Activated CD8-positive, alpha-beta memory T cell treated with anti-CD3 and anti-CD28 coated beads for 48 hours (primary cell): Measurements from ENCODE around the gene AGPAT4.
"Not testable (repeated sequence)": the region's sequence is repeated elsewhere in the genome, so short reads cannot be mapped to it uniquely, and the experiment has no call there.

ENCODE experiments used
- DNase-seq, 3 experiments: peaks; one replicate each; pipeline ENCODE4 v3.0.0-alpha.2; 2020; ENCODE audit warnings: low read depth in 2 of 3, low spot score in 2 of 3

The AGPAT4 gene

DNA sequence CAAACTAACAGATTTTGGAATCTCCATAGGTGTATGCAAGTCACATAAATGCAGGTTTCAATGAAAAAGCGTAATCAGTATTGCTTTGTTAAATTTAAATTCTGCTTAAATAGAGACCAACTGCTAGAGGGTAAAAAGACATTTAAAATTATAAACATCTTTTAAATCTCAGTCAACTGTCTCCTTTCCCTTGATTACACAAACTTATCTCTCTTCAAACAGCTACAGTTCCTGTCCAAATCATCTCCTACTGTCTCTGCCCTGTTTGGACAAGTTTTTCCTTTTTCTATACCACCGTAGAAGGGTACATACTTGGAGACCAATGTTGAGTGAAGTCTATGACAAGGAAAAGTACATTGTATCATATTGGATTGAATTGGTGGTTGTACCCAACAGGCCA, 43.5 kb downstream of the AGPAT4 start:
- no peak for DNase-seq

DNA sequence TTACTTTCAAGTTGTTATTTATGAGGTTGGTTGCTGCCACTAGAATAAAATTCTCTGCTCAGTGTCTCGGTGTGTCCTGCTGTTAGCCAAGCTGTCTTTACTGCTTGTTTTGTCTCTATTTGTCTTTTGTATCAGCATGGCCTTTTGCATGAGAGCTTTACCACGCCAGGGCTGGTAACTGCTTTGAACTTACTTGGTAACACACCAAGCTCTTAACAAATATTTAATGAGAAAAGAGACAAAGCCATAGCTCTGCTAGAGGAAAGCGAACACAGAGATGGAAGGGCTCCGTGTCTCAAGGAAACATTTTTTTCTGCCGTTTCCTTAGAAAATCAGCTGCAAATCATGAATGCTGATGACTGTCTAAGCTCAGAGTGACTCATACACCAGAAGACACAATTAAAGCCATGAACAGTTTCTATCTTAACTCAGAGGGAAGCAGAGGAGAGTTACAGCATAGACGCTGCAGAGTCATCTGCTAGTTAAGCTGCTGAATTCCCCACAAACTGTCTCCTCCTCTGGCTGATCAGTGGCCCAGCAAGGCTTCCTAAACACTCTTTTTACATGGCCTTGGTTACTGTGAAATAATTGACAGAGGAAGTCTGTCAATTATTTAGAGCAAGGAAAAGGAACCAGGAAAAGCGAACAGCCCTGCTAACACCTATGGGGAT, 44.8 kb downstream of the AGPAT4 start:
- no peak for DNase-seq

- no peak for DNase-seq
Measured at GRCh38 chr6:161228096-161228495, 45.8 kb downstream of the AGPAT4 start.

GRCh38 chr6:161227004-161227960, 46.6 kb downstream of the AGPAT4 start:
- DNase-seq, result no peak

DNA sequence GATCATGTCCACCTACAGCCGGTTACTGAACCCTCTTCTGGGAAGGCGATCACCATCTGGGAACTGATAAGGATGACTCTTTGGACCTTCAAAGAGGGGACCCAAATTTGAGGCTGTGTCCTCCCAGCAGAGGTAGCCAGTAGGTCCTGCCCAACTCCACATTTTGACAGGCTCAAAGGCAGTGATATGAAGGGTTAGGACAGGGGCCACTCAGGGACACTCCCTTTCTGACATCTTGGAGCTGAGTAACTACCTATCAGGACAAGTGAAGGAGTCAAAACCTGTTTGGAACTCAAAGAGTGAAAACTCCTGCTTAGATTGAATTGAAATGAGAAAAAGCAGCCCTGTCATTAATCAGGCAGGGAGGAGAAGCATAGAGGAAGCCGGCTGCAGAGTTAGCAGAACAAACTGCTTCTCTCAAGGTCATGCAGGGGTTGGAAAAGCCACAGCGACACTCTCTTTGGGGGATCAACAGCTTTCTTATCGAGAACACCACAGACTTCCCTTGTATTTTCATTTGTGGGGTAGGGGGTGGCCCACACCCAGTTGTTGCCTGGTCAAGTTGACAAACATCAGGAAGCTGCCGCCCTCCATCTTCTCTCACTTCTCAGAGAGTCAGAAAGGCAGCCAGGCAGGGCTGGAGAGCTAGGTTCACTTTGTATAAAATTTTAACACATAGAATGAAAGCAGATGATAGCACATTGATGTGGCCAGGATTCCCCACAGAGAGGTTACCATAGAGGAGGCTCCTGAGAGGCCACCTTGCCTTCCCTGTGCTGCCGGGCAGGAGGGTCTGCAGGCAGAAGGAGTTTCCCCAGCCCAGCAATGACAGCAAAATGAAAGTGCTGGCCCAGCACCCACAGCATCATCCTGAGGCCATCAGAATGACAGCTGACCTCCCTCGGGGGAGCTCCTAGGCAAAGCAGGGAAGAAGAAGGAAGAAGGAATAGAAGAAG, 47.6 kb downstream of the AGPAT4 start:
- DNase-seq, result no peak

DNA sequence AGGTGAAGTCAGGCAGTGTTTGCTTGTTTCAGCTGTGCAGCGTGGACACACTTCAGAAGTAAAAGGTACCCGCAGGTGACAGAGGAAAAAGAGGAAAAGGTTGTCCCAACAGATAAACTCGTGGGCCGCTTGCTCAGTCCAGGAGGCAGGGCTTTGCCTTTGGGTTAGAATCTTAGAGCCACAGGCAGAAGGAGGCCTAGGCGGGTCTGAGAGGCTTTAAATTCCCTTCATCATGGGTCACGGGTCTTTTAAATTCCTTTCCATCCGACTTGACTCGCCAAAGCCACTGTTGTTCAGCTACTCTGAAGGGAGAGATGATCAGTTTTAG, 48.2 kb downstream of the AGPAT4 start:
- DNase-seq, result no peak

GRCh38 chr6:161224951-161225680, 48.7 kb downstream of the AGPAT4 start:
- not testable (repeated sequence) for DNase-seq

DNA sequence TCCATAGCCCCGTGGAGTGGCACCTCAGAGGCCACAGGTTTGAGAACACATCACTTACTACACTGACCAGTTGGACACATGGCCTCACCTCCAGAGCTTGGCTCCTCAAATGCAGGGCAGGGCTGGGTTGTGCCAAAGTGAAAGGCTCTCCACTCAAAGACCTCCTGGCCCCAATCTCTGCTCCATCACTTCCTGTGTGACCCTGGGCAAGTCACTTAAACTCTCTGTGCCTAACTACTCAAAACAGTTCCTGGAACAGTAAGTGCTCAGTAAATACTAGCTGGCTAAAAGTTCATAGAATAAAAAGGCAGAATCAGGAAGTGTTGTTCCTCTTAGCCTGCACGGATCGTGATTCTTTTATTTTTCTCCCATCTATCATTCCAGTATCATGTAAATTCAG, 50.2 kb downstream of the AGPAT4 start:
- DNase-seq, result no peak

- DNase-seq, result no peak
Measured at GRCh38 chr6:161222706-161223234, 51.1 kb downstream of the AGPAT4 start.

- DNase-seq, result no peak
Measured at GRCh38 chr6:161220346-161220745, 53.5 kb downstream of the AGPAT4 start.

- DNase-seq, result no peak
Measured at GRCh38 chr6:161219680-161220079, 54.2 kb downstream of the AGPAT4 start.

GRCh38 chr6:161218222-161218621, 55.6 kb downstream of the AGPAT4 start:
- no peak for DNase-seq

DNA sequence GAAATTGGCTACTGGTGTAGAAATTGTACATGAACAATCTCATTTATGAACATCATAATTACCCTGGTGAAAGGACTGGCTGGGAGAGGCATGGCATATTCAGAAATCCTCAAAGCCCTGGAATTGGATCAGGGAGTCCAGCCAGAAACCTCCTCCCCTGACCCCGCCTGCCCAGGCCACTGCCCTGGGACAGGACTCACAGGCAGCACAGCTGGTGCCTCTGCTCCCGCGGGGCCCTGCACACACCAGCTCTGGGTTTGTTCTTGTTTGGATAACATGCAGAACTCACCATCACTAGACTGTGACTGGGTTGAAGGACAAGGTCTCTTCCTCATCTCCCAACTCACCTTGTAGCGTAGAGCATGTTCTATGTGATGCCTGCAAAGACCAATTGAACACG, 56.2 kb downstream of the AGPAT4 start:
- no peak for DNase-seq

GRCh38 chr6:161216616-161217205, 57.1 kb downstream of the AGPAT4 start:
- DNase-seq, result no peak

DNA sequence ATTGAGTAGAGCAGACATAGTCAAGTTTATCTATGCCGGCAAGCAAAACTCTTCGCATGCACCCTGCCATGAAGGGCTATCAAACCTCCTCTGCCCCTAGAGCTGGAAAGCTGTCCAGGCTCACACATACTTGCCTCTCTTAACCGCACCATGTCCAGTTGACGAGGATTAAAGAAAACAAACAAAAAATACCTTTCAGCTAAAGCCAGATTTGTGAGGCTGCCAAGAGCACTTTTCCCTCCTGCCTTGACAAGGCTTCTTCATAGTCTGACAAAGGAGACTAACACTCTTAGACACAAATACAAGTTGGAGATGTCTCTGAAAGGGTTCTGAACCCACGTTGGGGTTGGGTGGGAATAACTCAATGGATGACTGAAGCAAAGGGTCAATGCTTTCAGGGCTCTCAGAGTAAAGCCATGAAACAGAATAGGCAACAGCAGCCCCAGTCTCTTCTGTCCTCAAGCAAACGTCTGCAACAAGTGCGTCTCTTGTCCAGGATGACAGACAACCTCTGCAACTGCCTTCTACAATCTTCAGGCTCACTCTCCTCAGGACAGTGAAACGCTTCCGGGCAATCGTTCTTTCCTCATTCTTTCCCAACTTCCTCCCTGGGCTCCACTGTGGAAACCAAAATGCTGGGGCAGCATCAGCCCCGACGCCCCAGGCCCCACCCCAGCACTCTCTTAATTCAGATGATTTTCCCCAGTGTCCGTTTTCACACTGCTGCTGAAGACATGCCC, 57.8 kb downstream of the AGPAT4 start:
- no peak for DNase-seq

- DNase-seq, result no peak
Measured at GRCh38 chr6:161215193-161215592, 58.7 kb downstream of the AGPAT4 start.

DNA sequence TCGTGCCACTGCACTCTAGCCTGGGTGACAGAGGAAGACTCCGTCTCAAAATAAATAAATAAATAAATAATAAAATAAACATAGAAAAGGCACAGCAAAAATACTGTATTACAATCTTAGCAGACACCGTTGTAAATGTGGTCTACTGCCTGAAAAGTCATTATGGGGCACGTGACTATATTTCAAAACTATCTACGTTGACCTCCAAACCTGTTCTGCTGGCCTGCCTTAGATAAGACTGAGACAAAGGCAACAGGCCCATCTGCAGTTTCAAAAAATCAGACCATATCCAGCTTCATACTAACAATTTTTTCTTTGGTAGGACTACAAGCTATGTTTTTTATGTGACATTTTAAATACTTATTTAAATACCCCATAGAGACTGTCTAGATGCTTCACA, 59.1 kb downstream of the AGPAT4 start:
- DNase-seq, result no peak

DNA sequence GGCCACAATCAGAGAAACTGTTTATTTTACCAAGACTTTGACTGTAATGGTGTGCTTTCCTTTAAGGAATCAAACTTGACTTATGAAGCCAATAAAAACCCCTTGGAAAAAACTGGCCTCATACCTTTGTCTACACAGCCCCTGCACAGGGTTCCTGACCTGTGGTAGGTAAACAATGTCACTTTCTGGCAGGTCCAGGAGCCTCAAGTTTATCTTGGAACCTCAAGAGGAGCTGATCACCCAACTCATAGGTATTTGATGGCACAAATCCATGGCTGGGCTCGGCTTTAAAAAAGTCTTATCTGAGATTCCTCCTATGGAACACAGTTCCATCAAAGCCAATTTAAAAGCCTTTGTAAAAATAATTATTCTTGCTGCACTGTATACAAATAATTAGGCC, 61.0 kb downstream of the AGPAT4 start:
- no peak for DNase-seq

DNA sequence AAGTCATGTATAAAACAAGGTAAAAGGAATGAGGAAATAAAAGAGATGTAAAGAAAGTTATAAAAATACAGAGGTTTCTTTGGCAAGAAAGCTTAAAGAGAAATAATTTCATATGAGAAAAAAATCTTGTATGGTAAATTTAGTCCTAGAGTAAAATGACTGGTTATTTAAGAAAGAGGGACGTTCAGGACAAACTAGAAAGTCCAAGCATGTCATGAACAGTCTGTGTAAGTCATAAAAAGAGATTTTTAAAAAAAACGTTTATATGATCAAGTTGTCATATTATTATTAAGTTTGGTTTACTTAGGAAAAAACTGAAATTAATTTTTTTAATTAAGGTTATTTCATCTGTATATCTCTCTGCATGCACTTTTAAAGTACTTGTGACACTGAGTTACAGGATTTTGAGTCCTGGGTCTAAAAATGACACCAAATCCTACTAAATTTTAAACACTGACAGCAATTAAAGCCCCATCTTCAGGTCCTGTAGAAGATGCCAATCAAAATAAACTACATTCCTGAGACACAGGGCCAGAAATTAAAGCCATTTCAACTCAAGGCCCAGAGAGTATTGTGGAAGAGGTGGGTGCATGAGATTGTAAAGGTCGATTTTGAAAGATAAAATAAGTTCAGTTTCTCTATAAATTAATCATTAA, 62.4 kb downstream of the AGPAT4 start:
- DNase-seq, result no peak
